ENCODE measurements around the gene TBRG1.
A peak's percentile ranks its signal among the peaks of the same experiment; 100 is the strongest.

The TBRG1 gene

GRCh38 chr11:124622531-124623451, at the start of gene TBRG1:
TBRG1 (plus strand) TSS chr11:124622864; CDS start chr11:124623084, 220 bp downstream.
- TF ChIP-seq, protein P1, sequence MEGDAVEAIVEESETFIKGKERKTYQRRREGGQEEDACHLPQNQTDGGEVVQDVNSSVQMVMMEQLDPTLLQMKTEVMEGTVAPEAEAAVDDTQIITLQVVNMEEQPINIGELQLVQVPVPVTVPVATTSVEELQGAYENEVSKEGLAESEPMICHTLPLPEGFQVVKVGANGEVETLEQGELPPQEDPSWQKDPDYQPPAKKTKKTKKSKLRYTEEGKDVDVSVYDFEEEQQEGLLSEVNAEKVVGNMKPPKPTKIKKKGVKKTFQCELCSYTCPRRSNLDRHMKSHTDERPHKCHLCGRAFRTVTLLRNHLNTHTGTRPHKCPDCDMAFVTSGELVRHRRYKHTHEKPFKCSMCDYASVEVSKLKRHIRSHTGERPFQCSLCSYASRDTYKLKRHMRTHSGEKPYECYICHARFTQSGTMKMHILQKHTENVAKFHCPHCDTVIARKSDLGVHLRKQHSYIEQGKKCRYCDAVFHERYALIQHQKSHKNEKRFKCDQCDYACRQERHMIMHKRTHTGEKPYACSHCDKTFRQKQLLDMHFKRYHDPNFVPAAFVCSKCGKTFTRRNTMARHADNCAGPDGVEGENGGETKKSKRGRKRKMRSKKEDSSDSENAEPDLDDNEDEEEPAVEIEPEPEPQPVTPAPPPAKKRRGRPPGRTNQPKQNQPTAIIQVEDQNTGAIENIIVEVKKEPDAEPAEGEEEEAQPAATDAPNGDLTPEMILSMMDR (conservative IDR thresholded peaks at IDR 0.05; ENCODE audit: low read depth, low read length): no peak
- peak within 1 kb of the TSS; percentile 87 for H3K4me3 ChIP-seq (ENCODE audit: low read depth, low read length)
- DNase-seq (ENCODE audit: low read depth): peak; percentile 92

GRCh38 chr11:124577716-124578427, 44.8 kb upstream of the TBRG1 start:
- H3K4me3 ChIP-seq (ENCODE audit: low read depth, low read length): no peak overlapping the region
- TF ChIP-seq, protein P1 (conservative IDR thresholded peaks at IDR 0.05; ENCODE audit: low read depth, low read length): no peak
- DNase-seq (ENCODE audit: low read depth): no peak

- no peak overlapping the region for H3K4me3 ChIP-seq (ENCODE audit: low read depth, low read length)
- TF ChIP-seq, protein P1 (conservative IDR thresholded peaks at IDR 0.05; ENCODE audit: low read depth, low read length): no peak
- no peak for DNase-seq (ENCODE audit: low read depth)
These were observed 43.9 kb upstream of the TBRG1 start for GRCh38 chr11:124578761-124579160.

DNA sequence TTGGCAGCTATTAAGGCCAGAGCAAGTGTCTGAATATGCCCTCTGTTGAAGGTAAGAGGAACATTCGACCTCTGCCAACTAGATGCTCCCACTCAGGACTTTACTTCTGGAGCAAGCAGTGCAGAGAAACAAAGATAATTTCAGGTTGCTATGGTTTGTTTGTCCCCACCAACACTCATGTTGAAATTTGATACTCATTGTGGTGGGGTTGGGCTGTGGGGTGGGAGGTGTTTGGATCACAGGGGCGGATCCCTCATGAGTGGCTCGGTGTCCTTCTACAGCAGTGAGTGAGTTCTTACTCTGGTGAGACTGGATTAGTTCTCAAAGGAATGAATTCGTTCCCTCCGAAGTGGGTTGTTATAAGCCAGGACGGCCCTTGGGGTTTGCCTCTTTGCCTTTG, 40.8 kb upstream of the TBRG1 start:
- H3K4me3 ChIP-seq (ENCODE audit: low read depth, low read length): no peak overlapping the region
- no peak for DNase-seq (ENCODE audit: low read depth)
- TF ChIP-seq, protein P1 (conservative IDR thresholded peaks at IDR 0.05; ENCODE audit: low read depth, low read length): no peak

GRCh38 chr11:124582565-124582964, 40.1 kb upstream of the TBRG1 start:
- no peak for DNase-seq (ENCODE audit: low read depth)
- H3K4me3 ChIP-seq (ENCODE audit: low read depth, low read length): no peak overlapping the region
- TF ChIP-seq, protein P1 (conservative IDR thresholded peaks at IDR 0.05; ENCODE audit: low read depth, low read length): no peak

GRCh38 chr11:124583781-124584180, 38.9 kb upstream of the TBRG1 start:
- DNase-seq (ENCODE audit: low read depth): no peak
- TF ChIP-seq, protein P1 (conservative IDR thresholded peaks at IDR 0.05; ENCODE audit: low read depth, low read length): no peak
- H3K4me3 ChIP-seq (ENCODE audit: low read depth, low read length): no peak overlapping the region

All from choroid plexus epithelial cell (primary cell).